H1 (cell line): ENCODE data around the gene ZNF613. TPM values are rescaled to one million over a fixed set of nuclear protein-coding genes. Genes with fewer than 3 reads are reported as not detected.
A peak's percentile ranks its signal among the peaks of the same experiment; 100 is the strongest.

Experiments
- CTCF ChIA-PET: fragments of 300-600 bp; sonication (Branson Sonifier 250); formaldehyde crosslinking; loops from one replicate; lab custom pipeline; 2021; ENCODE audit not compliant: partially characterized antibody; lab: Charles Lee
- POLR2A ChIA-PET: fragments of 300-600 bp; sonication (Branson Sonifier 250); formaldehyde crosslinking; loops from one replicate; lab custom pipeline; 2021; ENCODE audit warnings: inconsistent platforms; ENCODE audit not compliant: partially characterized antibody; lab: Charles Lee
- DNase-seq, 2 experiments: peaks; one replicate each; pipeline versions ENCODE4 v3.0.0 to v3.0.0-alpha.2; 2010 to 2022; ENCODE audit warnings: low spot score in 2 of 2, low read depth in 1 of 2, mixed read lengths in 1 of 2
- FAIRE-seq: peaks from 2 replicates; lab custom pipeline; 2011; peaks lifted over from hg19 to GRCh38; lab: Jason Lieb, UNC
- H2AFZ ChIP-seq: 2 replicates; pipeline ENCODE4 v1.8.1; 2012; ENCODE audit warnings: low read length, inconsistent platforms
- H2AK5ac ChIP-seq: 2 replicates; pipeline ENCODE4 v1.6.1; 2013; ENCODE audit warnings: low read depth, low read length
- H2BK120ac ChIP-seq: replicated peaks from 2 replicates; pipeline ENCODE3; 2013; ENCODE audit warnings: low read depth, low read length, inconsistent platforms
- H2BK12ac ChIP-seq: 2 replicates; pipeline ENCODE4 v1.6.1; 2013; ENCODE audit warnings: low read depth, low read length
- H2BK15ac ChIP-seq: 2 replicates; pipeline ENCODE4 v1.6.1; 2013; ENCODE audit warnings: low read length
- H2BK20ac ChIP-seq: 2 replicates; pipeline ENCODE4 v1.6.1; 2013; ENCODE audit warnings: low read length
- H2BK5ac ChIP-seq: 2 replicates; pipeline ENCODE4 v1.6.1; 2013; ENCODE audit warnings: low read depth, low read length
- H3K14ac ChIP-seq: 2 replicates; pipeline ENCODE4 v1.6.1; 2013; ENCODE audit warnings: inconsistent platforms; ENCODE audit not compliant: insufficient read length
- H3K18ac ChIP-seq: 2 replicates; pipeline ENCODE4 v1.6.1; 2013; ENCODE audit warnings: low read length; ENCODE audit errors: extremely low read depth
- H3K23ac ChIP-seq: 2 replicates; pipeline ENCODE4 v1.6.1; 2013; ENCODE audit warnings: inconsistent platforms; ENCODE audit not compliant: insufficient read length
- H3K23me2 ChIP-seq: 2 replicates; pipeline ENCODE4 v1.6.1; 2013; ENCODE audit warnings: low read depth, low read length
- H3K27ac ChIP-seq: 2 replicates; pipeline ENCODE4 v1.6.1; 2011; ENCODE audit warnings: low read depth, low read length, inconsistent platforms
- H3K27me3 ChIP-seq, 4 experiments: replicated peaks in 1 of 4; 1 replicate in 1 of 4; 2 replicates in 3 of 4; pipeline versions ENCODE4 v1.6.1 to v1.8.1; 2011 to 2013; ENCODE audit warnings: low read length in 3 of 4, mild to moderate bottlenecking in 3 of 4, inconsistent platforms in 2 of 4, mixed read lengths in 2 of 4, moderate library complexity in 1 of 4; ENCODE audit not compliant: control insufficient read depth in 3 of 4, insufficient read depth in 3 of 4; ENCODE audit errors: extremely low read depth in 1 of 4
- H3K36me3 ChIP-seq, 4 experiments: 2 replicates each; pipeline versions ENCODE4 v1.6.1 to v1.8.1; 2011 to 2013; ENCODE audit warnings: mild to moderate bottlenecking in 4 of 4, low read length in 3 of 4, moderate library complexity in 2 of 4, control low read depth in 1 of 4, inconsistent platforms in 1 of 4; ENCODE audit not compliant: insufficient read depth in 4 of 4, control insufficient read depth in 2 of 4
- H3K4ac ChIP-seq: replicated peaks from 2 replicates; pipeline ENCODE3; 2013; ENCODE audit warnings: low read length, low read depth, mixed read lengths, inconsistent platforms; ENCODE audit not compliant: insufficient read length
- H3K4me1 ChIP-seq, 4 experiments: replicated peaks in 1 of 4; 1 replicate in 1 of 4; 2 replicates in 3 of 4; pipeline versions ENCODE4 v1.6.1 to v1.8.1; 2011 to 2013; ENCODE audit warnings: low read length in 3 of 4, inconsistent platforms in 2 of 4, mixed read lengths in 1 of 4; ENCODE audit not compliant: insufficient read depth in 4 of 4, control insufficient read depth in 3 of 4
- H3K4me2 ChIP-seq, 2 experiments: 2 replicates each; pipeline versions ENCODE4 v1.6.1 to v1.8.1; 2011 to 2013; ENCODE audit warnings: low read depth in 2 of 2, low read length in 2 of 2, control low read depth in 1 of 2, inconsistent platforms in 1 of 2, mild to moderate bottlenecking in 1 of 2; ENCODE audit not compliant: insufficient read depth in 1 of 2
- H3K4me3 ChIP-seq, 4 experiments: fragments of 200-600, 300-600 bp in 1 of 4; sonication (generic), shearing (Covaris generic), sonication (Bioruptor Twin) in 1 of 4; 2 replicates each; pipeline versions ENCODE4 v1.5.1 to v1.8.1; 2011 to 2016; ENCODE audit warnings: low read length in 4 of 4, low read depth in 3 of 4, control low read depth in 2 of 4, inconsistent platforms in 2 of 4, mild to moderate bottlenecking in 2 of 4, mixed read lengths in 1 of 4, moderate library complexity in 1 of 4; ENCODE audit not compliant: insufficient read depth in 2 of 4; ENCODE audit errors: extremely low read depth in 1 of 4
- H3K56ac ChIP-seq: replicated peaks from 2 replicates; pipeline ENCODE3; 2013; ENCODE audit warnings: low read depth, mild to moderate bottlenecking, mixed read lengths, low read length, inconsistent platforms; ENCODE audit not compliant: insufficient read length
- H3K79me1 ChIP-seq: 2 replicates; pipeline ENCODE4 v1.6.1; 2013; ENCODE audit warnings: low read depth, low read length, control low read depth
- H3K79me2 ChIP-seq, 2 experiments: 2 replicates each; pipeline versions ENCODE4 v1.6.1 to v1.8.1; 2012 to 2013; ENCODE audit warnings: low read length in 2 of 2, mild to moderate bottlenecking in 2 of 2, inconsistent platforms in 1 of 2; ENCODE audit not compliant: insufficient read depth in 2 of 2, control insufficient read depth in 1 of 2
- H3K9ac ChIP-seq, 4 experiments: replicated peaks in 1 of 4; 1 replicate in 1 of 4; 2 replicates in 3 of 4; pipeline versions ENCODE4 v1.6.1 to v1.8.1; 2011 to 2013; ENCODE audit warnings: low read depth in 3 of 4, low read length in 3 of 4, control low read depth in 2 of 4, mild to moderate bottlenecking in 2 of 4, moderate library complexity in 2 of 4, inconsistent platforms in 1 of 4; ENCODE audit errors: extremely low read depth in 1 of 4
- H3K9me3 ChIP-seq, 2 experiments: 2 replicates each; pipeline versions ENCODE4 v1.6.1 to v1.8.1; 2012 to 2013; ENCODE audit warnings: mild to moderate bottlenecking in 2 of 2, moderate library complexity in 2 of 2, control low read depth in 1 of 2, inconsistent platforms in 1 of 2, low read depth in 1 of 2, low read length in 1 of 2, mixed read lengths in 1 of 2; ENCODE audit not compliant: insufficient read depth in 2 of 2
- H4K20me1 ChIP-seq, 2 experiments: replicated peaks in 1 of 2; 2 replicates each; pipeline versions ENCODE3 to v1.8.1; 2011 to 2013; ENCODE audit warnings: inconsistent platforms in 2 of 2, low read length in 2 of 2, mild to moderate bottlenecking in 1 of 2; ENCODE audit not compliant: insufficient read depth in 2 of 2, control insufficient read depth in 1 of 2
- H4K5ac ChIP-seq: 2 replicates; pipeline ENCODE4 v1.6.1; 2013; ENCODE audit warnings: low read length, low read depth, mixed read lengths, inconsistent platforms; ENCODE audit not compliant: insufficient read length
- H4K8ac ChIP-seq: 2 replicates; pipeline ENCODE4 v1.8.0; 2013; ENCODE audit warnings: mild to moderate bottlenecking, moderate library complexity, low read length, inconsistent platforms; ENCODE audit not compliant: insufficient read depth; ENCODE audit errors: extremely low read depth
- H4K91ac ChIP-seq: replicated peaks from 2 replicates; pipeline ENCODE3; 2013; ENCODE audit warnings: low read length, mixed read lengths, inconsistent platforms; ENCODE audit not compliant: insufficient read length
- EGR1 ChIP-seq: IDR thresholded peaks from 2 replicates; pipeline ENCODE4 v1.6.1; 2011; ENCODE audit warnings: low read depth, low read length, borderline replicate concordance
- EP300 ChIP-seq, 2 experiments: IDR thresholded peaks; 1 replicate in 1 of 2; 2 replicates in 1 of 2; pipeline ENCODE4 v1.6.1; 2011 to 2012; ENCODE audit warnings: low read depth in 2 of 2, low read length in 2 of 2, mild to moderate bottlenecking in 2 of 2, borderline replicate concordance in 1 of 2, inconsistent platforms in 1 of 2, moderate library complexity in 1 of 2
- FOSL1 ChIP-seq: IDR thresholded peaks from 2 replicates; pipeline ENCODE4 v1.6.1; 2011; ENCODE audit warnings: mild to moderate bottlenecking, low read depth, low read length, moderate library complexity; ENCODE audit not compliant: insufficient read depth
- SAP30 ChIP-seq: fragments of 300-600 bp; sonication (generic); IDR thresholded peaks from 2 replicates; pipeline ENCODE4 v1.7.1; 2012; ENCODE audit warnings: low read length, moderate library complexity, mild to moderate bottlenecking, inconsistent platforms; ENCODE audit not compliant: insufficient read depth, insufficient replicate concordance
- SRF ChIP-seq: IDR thresholded peaks from 2 replicates; pipeline ENCODE4 v1.6.1; 2011; ENCODE audit warnings: mild to moderate bottlenecking, low read depth, low read length, moderate library complexity
- YY1 ChIP-seq: IDR thresholded peaks from 2 replicates; pipeline ENCODE4 v1.6.1; 2011; ENCODE audit warnings: low read depth, mild to moderate bottlenecking, low read length
- WGBS, 2 experiments: shearing (Covaris generic) in 1 of 2; methylation state at CpG; one replicate each; pipeline versions ENCODE4 v1.1.6 to v1.1.7; 2013 to 2015; ENCODE audit warnings: low lambda C conversion rate in 2 of 2, mixed read lengths in 2 of 2, inconsistent platforms in 1 of 2, low coverage in 1 of 2, missing lambda C conversion rate in 1 of 2; ENCODE audit not compliant: insufficient replicate concordance in 2 of 2, insufficient coverage in 1 of 2, insufficient read length in 1 of 2; ENCODE audit errors: extremely low coverage in 1 of 2, missing lambda C conversion rate in 1 of 2; 5-methylcytosine and 5-hydroxymethylcytosine counted together
- polyA plus RNA-seq, 7 experiments: library from polyadenylated mRNA; depleted of rRNA in 3 of 7; stranded (reverse) in 5 of 7; unstranded in 2 of 7; fragments of >200 nt in 5 of 7; fragments of 200-250 nt in 2 of 7; gene quantifications; 1 replicate in 5 of 7; 2 replicates in 1 of 7; 4 replicates in 1 of 7; pipeline versions ENCODE4 v1.2.1 to v1.2.3, GENCODE V29; 2011 to 2013; ENCODE audit warnings: missing spikeins in 2 of 7, mixed read lengths in 2 of 7
- total RNA-seq: library from RNA; stranded (reverse); fragmentation: NEBNext Ultra II Directional; extraction: Animal tissue kit (Norgen Biotek cat#: 25700); gene quantifications from 2 replicates; pipeline ENCODE4 v1.2.1, GENCODE V29; 2021
- TF ChIP-seq, protein P1 (sequence below): IDR thresholded peaks from 2 replicates; pipeline ENCODE4 v1.6.1; 2012; ENCODE audit warnings: inconsistent platforms
- TF ChIP-seq, protein P2 (sequence below): IDR thresholded peaks from 2 replicates; pipeline ENCODE4 v1.6.1; 2012; ENCODE audit warnings: inconsistent platforms

The ZNF613 gene
- total and polyA plus RNA-seq, 2 of the 8 experiments (the other 6 are each of a cell fraction or from before 2014, with no cell fraction given), result 4.7 to 14.2 TPM

DNA sequence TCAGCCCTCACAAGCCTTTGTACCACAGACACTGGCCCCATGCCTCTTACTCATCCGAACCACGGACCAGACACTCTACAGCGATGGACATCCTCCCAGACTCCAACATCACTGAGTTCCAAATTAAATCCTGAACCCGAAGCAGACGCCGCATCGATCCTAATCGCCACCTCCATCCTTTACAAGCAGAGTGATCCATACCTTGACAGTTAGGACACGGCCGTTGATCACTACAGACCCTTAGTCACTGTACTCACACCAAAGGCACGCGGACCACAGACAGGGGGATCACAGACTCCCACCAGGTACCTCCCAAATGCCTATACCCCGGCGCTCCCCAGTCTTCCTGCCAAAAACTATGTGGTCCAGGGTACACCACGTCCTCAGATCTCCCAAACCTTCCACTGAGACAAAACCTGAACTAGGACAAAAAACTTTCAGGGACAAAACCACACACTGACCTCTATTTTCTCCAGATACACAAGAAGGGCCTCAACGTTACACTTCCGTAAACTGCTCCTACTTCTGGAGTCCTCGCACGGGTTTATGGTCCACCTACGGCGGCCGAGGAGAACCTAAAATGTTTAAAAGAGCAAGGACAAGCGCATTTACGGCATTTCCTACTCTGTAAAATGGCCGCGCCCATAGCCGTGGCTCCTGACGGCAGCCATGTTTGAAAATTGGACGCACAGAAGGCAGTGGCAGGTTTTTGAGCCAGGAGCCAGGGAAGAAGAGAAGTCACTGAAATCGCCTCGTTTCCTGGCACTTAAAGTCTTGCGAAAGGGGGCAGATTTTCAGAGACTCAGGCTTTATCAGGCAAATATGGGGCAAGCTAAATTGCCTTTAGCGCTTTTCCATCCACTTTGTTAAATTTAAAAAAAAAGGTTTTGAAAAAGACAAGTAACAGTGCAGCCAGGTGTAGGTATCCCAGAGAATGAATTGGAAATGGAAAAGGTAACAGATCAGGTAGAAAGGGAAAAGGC lies 59.3 kb downstream of the ZNF613 start, which contains the start of gene ZNF350:
TSS of gene ZNF350 (minus strand) at position 532 of the 983 bp plus-strand sequence. CDS start 12,480 bp downstream, outside the sequence.
- Histone ChIP-seq H3K23me2 (no peaks in the 10 kb centered on the region), H3K56ac (no peak within 1 kb of the TSS), H3K79me2 (peaks cover 4 to 46% of the 10 kb centered on the region in 2 experiments; a peak in 3 of 4 replicates), H3K23ac (no peak within 1 kb of the TSS), H3K14ac (no peak within 1 kb of the TSS), H2AFZ (peak within 1 kb of the TSS; percentile 89; the same call in 1 of the 2 replicates), H3K18ac (no peak within 1 kb of the TSS; the same call in 1 of the 2 replicates), H3K27ac (peak within 1 kb of the TSS; percentile 3; the same call in 1 of the 2 replicates), H3K27me3 (no peaks in the 10 kb centered on the region), H3K9me3 (peaks cover 14 to 16% of the 10 kb centered on the region in 2 experiments), H2BK15ac (no peak within 1 kb of the TSS), H3K4me1 (peaks cover 0 to 3% (median 0%) of the 10 kb centered on the region in 4 experiments; a peak in 1 of 7 replicates), H4K8ac (peak within 1 kb of the TSS; percentile 84; the same call in 1 of the 2 replicates), H2BK5ac (peak within 1 kb of the TSS; percentile 77; the same call in 1 of the 2 replicates), H3K36me3 (peaks cover 0 to 3% (median 0%) of the 10 kb centered on the region in 4 experiments; a peak in 2 of 8 replicates), H2BK12ac (no peak within 1 kb of the TSS), H3K9ac (peak within 1 kb of the TSS; percentile 78 to 98 (median 87)), H2BK20ac (no peak within 1 kb of the TSS), H3K4me3 (peak within 1 kb of the TSS; percentile 90 to 99 (median 98)), H3K4ac (no peak within 1 kb of the TSS), H4K20me1 (no peaks in the 10 kb centered on the region), H4K5ac (peak within 1 kb of the TSS; percentile 39), H2AK5ac (no peak within 1 kb of the TSS), H3K4me2 (peak within 1 kb of the TSS; percentile 90 to 98), H4K91ac (no peak within 1 kb of the TSS), H2BK120ac (no peak within 1 kb of the TSS), H3K79me1 (peaks cover 2% of the 10 kb centered on the region; the same call in 1 of the 2 replicates)
- WGBS, 2 experiments, result 8% methylated on average over 33 of the region's 33 CpGs; no CpG with 5 or more reads in 1 of the 2 experiments
- ChIA-PET CTCF (interaction anchor here (0.7 kb wide), 1 partner anchor 1524 kb away, joined by 3 read pairs; no protein-coding TSS in a partner anchor), POLR2A (no interaction called here)
- FAIRE-seq, result peak; percentile 87
- peak; percentile 81 to 83 for DNase-seq
- TF ChIP-seq EP300 (IDR thresholded peaks at IDR 0.05; ENCODE audit: borderline replicate concordance in 1 of 2, low read depth in 2 of 2, low read length in 2 of 2) (peak in 1 of 2 experiments; percentile 30; a peak in 1 of 3 replicates), YY1 (peak; percentile 100), EGR1 (0 out of 2 replicates have a peak, but pooled peaks have one; percentile 24), FOSL1 (no peak), SRF (0 out of 2 replicates have a peak, but pooled peaks have one; percentile 13), SAP30 (peak; percentile 94)
- TF ChIP-seq, protein P1, sequence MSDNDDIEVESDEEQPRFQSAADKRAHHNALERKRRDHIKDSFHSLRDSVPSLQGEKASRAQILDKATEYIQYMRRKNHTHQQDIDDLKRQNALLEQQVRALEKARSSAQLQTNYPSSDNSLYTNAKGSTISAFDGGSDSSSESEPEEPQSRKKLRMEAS, result no peak
- TF ChIP-seq, protein P2, sequence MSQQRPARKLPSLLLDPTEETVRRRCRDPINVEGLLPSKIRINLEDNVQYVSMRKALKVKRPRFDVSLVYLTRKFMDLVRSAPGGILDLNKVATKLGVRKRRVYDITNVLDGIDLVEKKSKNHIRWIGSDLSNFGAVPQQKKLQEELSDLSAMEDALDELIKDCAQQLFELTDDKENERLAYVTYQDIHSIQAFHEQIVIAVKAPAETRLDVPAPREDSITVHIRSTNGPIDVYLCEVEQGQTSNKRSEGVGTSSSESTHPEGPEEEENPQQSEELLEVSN, result 0 out of 2 replicates have a peak, but pooled peaks have one; percentile 32
